Activated naive CD8-positive, alpha-beta T cell treated with anti-CD3 and anti-CD28 coated beads for 36 hours (primary cell): ENCODE data around the gene HOXC10. TPM values are rescaled to one million over a fixed set of nuclear protein-coding genes. Genes with fewer than 3 reads are reported as not detected.

Experiments
- DNase-seq: peaks from one replicate; pipeline ENCODE4 v3.0.0; 2021
- H3K27ac Mint-ChIP-seq: one replicate; pipeline ENCODE4 v1.8.0; 2022; ENCODE audit warnings: mild to moderate bottlenecking, moderate library complexity, mixed read lengths
- H3K27me3 Mint-ChIP-seq: one replicate; pipeline ENCODE4 v1.8.0; 2022; ENCODE audit warnings: mild to moderate bottlenecking, mixed read lengths
- H3K36me3 Mint-ChIP-seq: one replicate; pipeline ENCODE4 v1.8.0; 2021; ENCODE audit warnings: mild to moderate bottlenecking, mixed read lengths
- H3K4me1 Mint-ChIP-seq: one replicate; pipeline ENCODE4 v1.8.0; 2021; ENCODE audit warnings: mixed read lengths
- H3K4me3 Mint-ChIP-seq: one replicate; pipeline ENCODE4 v1.8.0; 2022; ENCODE audit warnings: mild to moderate bottlenecking, moderate library complexity, mixed read lengths
- H3K9me3 Mint-ChIP-seq: one replicate; pipeline ENCODE4 v1.8.0; 2022; ENCODE audit warnings: mixed read lengths
- total RNA-seq, 2 experiments: library from RNA; stranded (reverse); gene quantifications; one replicate each; pipeline ENCODE4 v1.2.3, GENCODE V29; 2021

HOXC10 gene
- total RNA-seq, 2 experiments from 2014 or later: not detected

DNA sequence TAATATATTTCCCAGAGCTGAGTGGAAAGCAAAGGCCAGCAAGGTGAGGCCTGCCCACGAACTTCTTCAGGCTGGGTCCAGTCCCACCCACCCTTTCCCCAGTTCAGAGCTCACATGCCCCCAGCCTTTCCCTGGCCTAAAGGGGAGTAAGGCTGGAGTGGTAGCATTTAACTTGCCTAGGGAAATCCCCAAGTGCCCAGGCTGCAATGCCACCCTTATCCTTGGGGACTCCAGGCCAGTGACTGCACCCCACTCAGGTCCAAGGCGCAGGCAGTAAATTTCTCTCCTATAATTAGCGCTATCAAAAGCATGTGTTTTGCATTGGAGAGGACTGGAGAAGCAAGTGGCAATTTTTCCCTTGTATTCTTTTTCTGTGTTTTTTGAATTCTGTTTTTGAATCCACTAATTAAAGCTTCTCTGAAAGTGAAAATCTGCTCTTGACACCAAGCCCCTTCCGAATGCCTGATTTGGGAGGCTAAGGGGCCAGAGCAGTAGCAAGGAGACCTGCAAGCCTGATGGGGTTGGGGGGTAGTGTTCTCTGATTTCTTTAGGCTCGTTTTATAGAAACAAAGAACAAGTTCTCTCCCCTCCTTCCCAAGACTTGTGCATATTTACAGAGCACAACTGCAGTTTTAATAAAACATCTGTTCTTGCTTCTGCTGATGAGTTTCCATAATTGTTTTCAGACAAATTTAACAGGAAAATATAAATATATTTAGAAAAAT, 39.8 kb downstream of the HOXC10 start:
- Mint-ChIP-seq H3K4me1 (peaks cover 25% of the 10 kb centered on the region), H3K36me3 (no peaks in the 10 kb centered on the region), H3K27me3 (peaks cover 95% of the 10 kb centered on the region), H3K4me3 (no peak overlapping the region), H3K27ac (no peak overlapping the region), H3K9me3 (no peaks in the 10 kb centered on the region)
- DNase-seq: no peak

- Mint-ChIP-seq H3K36me3 (no peaks in the 10 kb centered on the region), H3K27ac (no peak overlapping the region), H3K27me3 (peaks cover 98% of the 10 kb centered on the region), H3K9me3 (no peaks in the 10 kb centered on the region), H3K4me1 (peaks cover 29% of the 10 kb centered on the region), H3K4me3 (no peak overlapping the region)
- DNase-seq: no peak
These were observed 40.8 kb downstream of the HOXC10 start for GRCh38 chr12:54025499-54026405.

- Mint-ChIP-seq H3K27ac (no peak overlapping the region), H3K4me3 (no peak overlapping the region), H3K4me1 (peaks cover 23% of the 10 kb centered on the region), H3K9me3 (no peaks in the 10 kb centered on the region), H3K27me3 (peaks cover 98% of the 10 kb centered on the region), H3K36me3 (no peaks in the 10 kb centered on the region)
- no peak for DNase-seq
These were observed 41.9 kb downstream of the HOXC10 start for GRCh38 chr12:54026640-54027441.

GRCh38 chr12:54027442-54027786, 42.5 kb downstream of the HOXC10 start:
- no peak overlapping the region for H3K27ac Mint-ChIP-seq
- no peaks in the 10 kb centered on the region for H3K36me3 Mint-ChIP-seq
- H3K4me1 Mint-ChIP-seq: peaks cover 26% of the 10 kb centered on the region
- DNase-seq: no peak
- peaks cover 98% of the 10 kb centered on the region for H3K27me3 Mint-ChIP-seq
- H3K9me3 Mint-ChIP-seq: no peaks in the 10 kb centered on the region
- H3K4me3 Mint-ChIP-seq: no peak overlapping the region

DNA sequence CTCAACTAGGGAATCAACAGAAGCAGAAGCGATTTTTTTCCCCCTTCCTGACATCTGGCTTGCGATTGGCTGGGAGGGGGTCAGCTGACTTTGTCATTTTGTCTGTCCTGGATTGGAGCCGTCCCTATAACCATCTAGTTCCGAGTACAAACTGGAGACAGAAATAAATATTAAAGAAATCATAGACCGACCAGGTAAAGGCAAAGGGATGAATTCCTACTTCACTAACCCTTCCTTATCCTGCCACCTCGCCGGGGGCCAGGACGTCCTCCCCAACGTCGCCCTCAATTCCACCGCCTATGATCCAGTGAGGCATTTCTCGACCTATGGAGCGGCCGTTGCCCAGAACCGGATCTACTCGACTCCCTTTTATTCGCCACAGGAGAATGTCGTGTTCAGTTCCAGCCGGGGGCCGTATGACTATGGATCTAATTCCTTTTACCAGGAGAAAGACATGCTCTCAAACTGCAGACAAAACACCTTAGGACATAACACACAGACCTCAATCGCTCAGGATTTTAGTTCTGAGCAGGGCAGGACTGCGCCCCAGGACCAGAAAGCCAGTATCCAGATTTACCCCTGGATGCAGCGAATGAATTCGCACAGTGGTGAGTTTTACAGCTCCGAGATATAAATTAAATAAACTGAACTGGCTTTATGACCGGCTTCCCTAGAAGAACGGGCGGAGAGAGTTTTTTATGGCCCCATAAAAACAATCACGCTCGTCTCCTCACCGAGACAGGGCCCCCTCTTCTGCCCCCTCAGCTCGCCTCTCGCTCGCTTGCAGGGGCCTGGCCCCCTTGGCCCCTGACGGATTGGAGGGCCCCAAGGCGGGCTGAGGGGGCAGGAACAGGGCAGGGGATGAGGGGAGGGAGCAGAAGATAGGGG, 43.6 kb downstream of the HOXC10 start, which contains the start of gene HOXC6:
Gene HOXC6 (plus strand): TSS at position 127 of the 888 bp plus-strand sequence. CDS start 82 bp downstream, at position 209.
- H3K4me1 Mint-ChIP-seq: peaks cover 33% of the 10 kb centered on the region

DNA sequence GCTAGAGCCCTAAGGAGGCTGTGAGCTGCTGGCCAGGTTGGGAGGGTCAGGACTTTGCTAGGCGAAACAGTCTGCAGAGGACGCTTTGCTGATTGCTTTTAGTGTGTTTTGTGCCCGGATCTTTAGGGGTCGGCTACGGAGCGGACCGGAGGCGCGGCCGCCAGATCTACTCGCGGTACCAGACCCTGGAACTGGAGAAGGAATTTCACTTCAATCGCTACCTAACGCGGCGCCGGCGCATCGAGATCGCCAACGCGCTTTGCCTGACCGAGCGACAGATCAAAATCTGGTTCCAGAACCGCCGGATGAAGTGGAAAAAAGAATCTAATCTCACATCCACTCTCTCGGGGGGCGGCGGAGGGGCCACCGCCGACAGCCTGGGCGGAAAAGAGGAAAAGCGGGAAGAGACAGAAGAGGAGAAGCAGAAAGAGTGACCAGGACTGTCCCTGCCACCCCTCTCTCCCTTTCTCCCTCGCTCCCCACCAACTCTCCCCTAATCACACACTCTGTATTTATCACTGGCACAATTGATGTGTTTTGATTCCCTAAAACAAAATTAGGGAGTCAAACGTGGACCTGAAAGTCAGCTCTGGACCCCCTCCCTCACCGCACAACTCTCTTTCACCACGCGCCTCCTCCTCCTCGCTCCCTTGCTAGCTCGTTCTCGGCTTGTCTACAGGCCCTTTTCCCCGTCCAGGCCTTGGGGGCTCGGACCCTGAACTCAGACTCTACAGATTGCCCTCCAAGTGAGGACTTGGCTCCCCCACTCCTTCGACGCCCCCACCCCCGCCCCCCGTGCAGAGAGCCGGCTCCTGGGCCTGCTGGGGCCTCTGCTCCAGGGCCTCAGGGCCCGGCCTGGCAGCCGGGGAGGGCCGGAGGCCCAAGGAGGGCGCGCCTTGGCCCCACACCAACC, 44.8 kb downstream of the HOXC10 start:
- DNase-seq: no peak
- H3K36me3 Mint-ChIP-seq: no peaks in the 10 kb centered on the region
- H3K27me3 Mint-ChIP-seq: peaks cover 97% of the 10 kb centered on the region
- H3K9me3 Mint-ChIP-seq: no peaks in the 10 kb centered on the region
- H3K4me1 Mint-ChIP-seq: peaks cover 36% of the 10 kb centered on the region
- no peak overlapping the region for H3K4me3 Mint-ChIP-seq
- no peak overlapping the region for H3K27ac Mint-ChIP-seq

More for the DNA sequence above, 43.6 kb downstream of the HOXC10 start, which contains the start of gene HOXC6:
- Mint-ChIP-seq H3K4me3 (peak within 1 kb of the TSS; percentile 6), H3K36me3 (no peaks in the 10 kb centered on the region), H3K27me3 (peaks cover 98% of the 10 kb centered on the region), H3K27ac (no peak within 1 kb of the TSS), H3K9me3 (no peaks in the 10 kb centered on the region)
- no peak for DNase-seq

DNA sequence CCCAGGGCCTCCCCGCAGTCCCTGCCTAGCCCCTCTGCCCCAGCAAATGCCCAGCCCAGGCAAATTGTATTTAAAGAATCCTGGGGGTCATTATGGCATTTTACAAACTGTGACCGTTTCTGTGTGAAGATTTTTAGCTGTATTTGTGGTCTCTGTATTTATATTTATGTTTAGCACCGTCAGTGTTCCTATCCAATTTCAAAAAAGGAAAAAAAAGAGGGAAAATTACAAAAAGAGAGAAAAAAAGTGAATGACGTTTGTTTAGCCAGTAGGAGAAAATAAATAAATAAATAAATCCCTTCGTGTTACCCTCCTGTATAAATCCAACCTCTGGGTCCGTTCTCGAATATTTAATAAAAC, 45.5 kb downstream of the HOXC10 start:
- H3K27me3 Mint-ChIP-seq: peaks cover 97% of the 10 kb centered on the region
- no peak overlapping the region for H3K27ac Mint-ChIP-seq
- no peak overlapping the region for H3K4me3 Mint-ChIP-seq
- no peaks in the 10 kb centered on the region for H3K9me3 Mint-ChIP-seq
- peaks cover 39% of the 10 kb centered on the region for H3K4me1 Mint-ChIP-seq
- H3K36me3 Mint-ChIP-seq: no peaks in the 10 kb centered on the region
- DNase-seq: no peak

DNA sequence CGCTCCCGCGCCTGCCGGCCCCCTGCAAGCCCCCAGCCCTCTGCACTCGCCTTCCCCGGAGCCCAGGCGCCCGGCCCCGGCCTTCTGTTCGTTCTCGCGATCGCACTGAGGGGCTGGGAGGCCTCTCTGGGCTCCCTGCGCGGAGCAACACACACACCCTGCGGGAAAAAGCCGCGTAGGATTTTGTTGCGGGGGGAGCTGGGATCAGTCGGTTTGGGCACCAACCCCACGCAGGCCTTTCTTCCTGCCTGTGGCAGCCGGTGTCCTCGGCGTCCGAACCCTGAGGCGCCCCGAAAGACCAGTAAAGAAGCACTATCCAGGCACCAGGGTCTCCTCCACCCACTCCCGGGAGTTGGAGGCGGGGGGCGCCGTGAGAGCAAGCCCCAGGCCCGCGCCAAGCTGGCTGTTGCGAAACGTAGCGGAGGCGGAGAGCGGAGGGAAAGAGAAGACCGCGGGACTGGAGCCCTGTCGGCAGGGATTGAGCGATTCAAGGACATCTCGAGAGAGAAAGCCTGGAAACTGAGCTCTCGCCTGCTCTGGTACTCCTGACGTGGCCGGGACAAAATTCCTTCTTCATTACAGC, 46.0 kb downstream of the HOXC10 start:
- Mint-ChIP-seq H3K27ac (no peak overlapping the region), H3K9me3 (no peaks in the 10 kb centered on the region), H3K27me3 (peaks cover 97% of the 10 kb centered on the region), H3K4me1 (peaks cover 37% of the 10 kb centered on the region), H3K36me3 (no peaks in the 10 kb centered on the region), H3K4me3 (no peak overlapping the region)
- no peak for DNase-seq

DNA sequence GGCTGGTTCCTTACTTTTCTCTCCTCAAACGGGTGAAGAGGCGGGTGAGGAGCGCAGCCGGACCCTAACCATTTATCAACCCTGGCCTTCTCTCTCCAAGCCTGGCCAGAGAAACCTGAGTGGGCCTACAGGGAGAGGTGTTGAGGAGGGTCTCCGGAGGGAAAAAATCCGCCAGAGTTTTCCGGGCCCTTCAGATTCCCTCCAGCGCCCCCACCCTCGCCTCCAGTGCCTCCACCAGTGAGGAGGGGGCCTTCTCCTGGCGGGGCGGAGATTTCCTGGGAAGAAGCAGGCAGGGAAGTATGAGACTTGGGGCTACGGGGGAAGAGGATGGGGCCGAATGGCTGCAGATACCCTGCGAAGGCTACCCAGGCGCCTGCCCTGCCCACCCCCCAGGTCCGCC, 46.5 kb downstream of the HOXC10 start:
- Mint-ChIP-seq H3K4me1 (peaks cover 35% of the 10 kb centered on the region), H3K9me3 (no peaks in the 10 kb centered on the region), H3K36me3 (no peaks in the 10 kb centered on the region), H3K27ac (no peak overlapping the region), H3K4me3 (no peak overlapping the region), H3K27me3 (peaks cover 96% of the 10 kb centered on the region)
- DNase-seq: no peak

DNA sequence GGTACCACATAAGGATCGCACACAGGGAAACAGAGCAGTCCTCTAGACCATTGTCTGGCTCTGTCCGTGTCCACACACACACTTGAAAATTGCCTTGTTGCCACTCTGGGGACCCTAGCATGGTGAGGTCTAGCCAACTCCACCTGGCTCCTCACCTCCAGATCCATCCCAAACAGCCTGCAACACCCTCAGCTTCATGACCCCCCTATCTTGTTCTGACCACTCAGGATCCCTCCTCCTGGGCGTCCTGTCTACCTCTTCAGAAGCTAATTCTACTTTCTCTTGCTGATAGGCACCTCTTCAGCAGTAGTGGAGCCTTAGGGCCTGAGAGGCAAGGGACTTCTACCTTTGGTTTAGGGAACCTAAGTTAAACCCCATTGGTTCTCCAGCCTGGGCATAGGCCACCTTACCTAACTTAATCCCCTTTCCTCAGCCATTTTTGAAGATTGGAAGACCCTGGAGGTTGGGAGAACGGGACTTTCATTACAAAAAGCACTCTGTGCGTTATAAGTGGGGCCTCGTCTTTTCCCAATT, 47.2 kb downstream of the HOXC10 start:
- peaks cover 96% of the 10 kb centered on the region for H3K27me3 Mint-ChIP-seq
- peaks cover 32% of the 10 kb centered on the region for H3K4me1 Mint-ChIP-seq
- no peak overlapping the region for H3K27ac Mint-ChIP-seq
- no peak overlapping the region for H3K4me3 Mint-ChIP-seq
- DNase-seq: no peak
- H3K36me3 Mint-ChIP-seq: no peaks in the 10 kb centered on the region
- H3K9me3 Mint-ChIP-seq: no peaks in the 10 kb centered on the region

- Mint-ChIP-seq H3K9me3 (no peaks in the 10 kb centered on the region), H3K27me3 (peaks cover 96% of the 10 kb centered on the region), H3K27ac (no peak within 1 kb of the TSS), H3K4me3 (peak within 1 kb of the TSS; percentile 56), H3K4me1 (peaks cover 30% of the 10 kb centered on the region), H3K36me3 (no peaks in the 10 kb centered on the region)
- DNase-seq: peak; percentile 54
These were observed 47.7 kb downstream of the HOXC10 start, which contains the start of gene HOXC5 for GRCh38 chr12:54032627-54033100. Gene HOXC5 (plus strand): TSS chr12:54033050. CDS start chr12:54033123, 73 bp downstream.

DNA sequence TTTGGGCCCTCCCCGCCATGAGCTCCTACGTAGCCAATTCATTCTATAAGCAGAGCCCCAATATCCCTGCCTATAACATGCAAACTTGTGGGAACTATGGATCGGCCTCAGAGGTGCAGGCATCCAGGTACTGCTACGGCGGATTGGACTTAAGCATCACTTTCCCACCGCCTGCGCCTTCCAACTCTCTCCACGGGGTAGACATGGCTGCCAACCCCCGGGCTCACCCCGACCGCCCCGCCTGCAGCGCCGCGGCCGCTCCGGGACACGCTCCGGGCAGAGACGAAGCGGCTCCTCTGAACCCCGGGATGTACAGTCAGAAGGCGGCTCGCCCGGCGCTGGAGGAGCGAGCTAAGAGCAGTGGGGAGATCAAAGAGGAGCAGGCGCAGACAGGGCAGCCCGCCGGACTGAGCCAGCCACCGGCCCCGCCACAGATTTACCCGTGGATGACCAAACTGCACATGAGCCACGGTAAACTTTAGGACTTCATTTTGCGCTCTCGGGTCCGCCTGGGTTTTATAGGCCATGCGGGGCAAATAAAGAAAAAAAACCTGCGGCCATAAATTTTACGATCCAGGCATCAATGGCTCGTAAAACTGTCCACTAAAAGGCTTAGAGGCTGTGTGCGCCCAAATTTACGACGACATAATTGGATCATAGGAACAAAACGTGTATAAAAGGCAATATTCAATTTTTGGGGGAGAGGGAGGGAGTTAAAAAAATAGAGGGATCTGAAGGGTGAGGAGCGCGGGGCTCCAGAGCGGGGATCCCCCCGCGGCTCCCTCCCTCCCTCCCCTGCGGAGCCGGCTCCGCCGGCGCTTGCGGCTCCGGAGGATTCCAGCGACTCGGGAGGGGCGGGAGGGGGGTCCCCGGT, 48.4 kb downstream of the HOXC10 start:
- no peak overlapping the region for H3K27ac Mint-ChIP-seq
- H3K4me3 Mint-ChIP-seq: peak overlapping the region; percentile 56
- H3K27me3 Mint-ChIP-seq: peaks cover 96% of the 10 kb centered on the region
- H3K4me1 Mint-ChIP-seq: peaks cover 28% of the 10 kb centered on the region
- no peaks in the 10 kb centered on the region for H3K9me3 Mint-ChIP-seq
- no peaks in the 10 kb centered on the region for H3K36me3 Mint-ChIP-seq
- DNase-seq: peak; percentile 32
